ENCODE data around the gene CATSPERE.
"Not testable (repeated sequence)": the region's sequence is repeated elsewhere in the genome, so short reads cannot be mapped to it uniquely, and the experiment has no call there.

CATSPERE gene

GRCh38 chr1:244454412-244454811, 6.7 kb upstream of the CATSPERE start:
- no peak for TF ChIP-seq CTCF (conservative IDR thresholded peaks at IDR 0.05; ENCODE audit: low read depth, low read length)
- DNase-seq (ENCODE audit: low read depth), result no peak
- H3K4me3 ChIP-seq (ENCODE audit: low read depth, low read length), result no peak overlapping the region

DNA sequence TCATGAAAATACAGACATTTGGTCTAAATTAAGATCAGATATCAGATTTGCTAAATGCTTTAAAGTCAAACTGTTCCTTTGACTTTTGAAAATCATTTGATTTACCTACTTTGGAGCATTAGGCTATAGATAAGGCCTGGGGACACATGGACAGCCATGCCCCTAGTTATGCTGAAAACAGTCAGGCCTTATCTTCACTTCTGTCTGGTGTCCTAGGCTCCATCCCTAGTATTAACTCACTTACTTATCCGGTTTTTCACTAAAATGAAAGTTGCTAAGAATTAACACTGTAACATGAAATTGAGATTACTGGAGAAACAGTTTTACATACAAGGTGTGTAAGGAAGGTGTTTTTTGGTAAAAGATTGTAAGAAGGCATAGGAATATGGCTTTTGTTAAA, 4.5 kb upstream of the CATSPERE start:
- no peak for TF ChIP-seq CTCF (conservative IDR thresholded peaks at IDR 0.05; ENCODE audit: low read depth, low read length)
- DNase-seq (ENCODE audit: low read depth), result no peak

GRCh38 chr1:244458781-244459180, 2.3 kb upstream of the CATSPERE start:
- TF ChIP-seq CTCF (conservative IDR thresholded peaks at IDR 0.05; ENCODE audit: low read depth, low read length), result no peak
- H3K4me3 ChIP-seq (ENCODE audit: low read depth, low read length), result no peak overlapping the region
- DNase-seq (ENCODE audit: low read depth), result no peak

More for the DNA sequence above, 4.5 kb upstream of the CATSPERE start:
- H3K4me3 ChIP-seq (ENCODE audit: low read depth, low read length), result no peak overlapping the region

DNA sequence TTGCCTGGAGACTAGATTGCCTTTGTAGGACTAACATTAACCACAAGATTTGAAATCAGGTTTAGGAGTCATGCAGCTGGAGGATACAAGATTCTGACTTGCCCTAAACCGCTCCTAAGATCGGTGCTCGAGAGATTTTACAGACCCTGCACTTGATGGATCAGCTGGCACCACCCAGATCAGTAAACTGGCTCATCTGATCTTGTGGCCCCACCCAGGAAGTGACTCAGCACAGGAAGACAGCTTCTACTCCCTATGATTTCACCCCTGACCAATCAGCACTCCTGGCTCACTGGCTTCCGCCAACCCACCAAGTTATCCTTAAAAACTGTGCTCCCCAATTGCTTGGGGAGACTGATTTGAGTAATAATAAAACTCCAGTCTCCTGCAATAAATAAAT, 876 bp upstream of the CATSPERE start:
- no peak for TF ChIP-seq CTCF (conservative IDR thresholded peaks at IDR 0.05; ENCODE audit: low read depth, low read length)
- H3K4me3 ChIP-seq (ENCODE audit: low read depth, low read length), result no peak overlapping the region
- no peak for DNase-seq (ENCODE audit: low read depth)

- DNase-seq (ENCODE audit: low read depth), result no peak
- H3K4me3 ChIP-seq (ENCODE audit: low read depth, low read length), result no peak overlapping the region
- no peak for TF ChIP-seq CTCF (conservative IDR thresholded peaks at IDR 0.05; ENCODE audit: low read depth, low read length)
Measured at GRCh38 chr1:244466724-244467123, 5.7 kb downstream of the CATSPERE start.

- no peak overlapping the region for H3K4me3 ChIP-seq (ENCODE audit: low read depth, low read length)
- no peak for TF ChIP-seq CTCF (conservative IDR thresholded peaks at IDR 0.05; ENCODE audit: low read depth, low read length)
- DNase-seq (ENCODE audit: low read depth), result no peak
Measured at GRCh38 chr1:244473059-244473605, 12.1 kb downstream of the CATSPERE start.

GRCh38 chr1:244484971-244485370, 23.9 kb downstream of the CATSPERE start:
- DNase-seq (ENCODE audit: low read depth), result not testable (repeated sequence)

More at GRCh38 chr1:244484971-244485370, 23.9 kb downstream of the CATSPERE start:
- H3K4me3 ChIP-seq (ENCODE audit: low read depth, low read length), result not testable (repeated sequence)
